H1 (cell line): Measurements from ENCODE around the gene NEDD9. TPM values are rescaled to one million over a fixed set of nuclear protein-coding genes. Genes with fewer than 3 reads are reported as not detected.

Experiments
- CTCF ChIA-PET: fragments of 300-600 bp; sonication (Branson Sonifier 250); formaldehyde crosslinking; loops from one replicate; lab custom pipeline; 2021; ENCODE audit not compliant: partially characterized antibody; lab: Charles Lee
- POLR2A ChIA-PET: fragments of 300-600 bp; sonication (Branson Sonifier 250); formaldehyde crosslinking; loops from one replicate; lab custom pipeline; 2021; ENCODE audit warnings: inconsistent platforms; ENCODE audit not compliant: partially characterized antibody; lab: Charles Lee
- DNase-seq, 2 experiments: peaks; one replicate each; pipeline versions ENCODE4 v3.0.0 to v3.0.0-alpha.2; 2010 to 2022; ENCODE audit warnings: low spot score in 2 of 2, low read depth in 1 of 2, mixed read lengths in 1 of 2
- FAIRE-seq: peaks from 2 replicates; lab custom pipeline; 2011; peaks lifted over from hg19 to GRCh38; lab: Jason Lieb, UNC
- H2AFZ ChIP-seq: 2 replicates; pipeline ENCODE4 v1.8.1; 2012; ENCODE audit warnings: low read length, inconsistent platforms
- H2AK5ac ChIP-seq: 2 replicates; pipeline ENCODE4 v1.6.1; 2013; ENCODE audit warnings: low read depth, low read length
- H2BK120ac ChIP-seq: replicated peaks from 2 replicates; pipeline ENCODE3; 2013; ENCODE audit warnings: low read depth, low read length, inconsistent platforms
- H2BK12ac ChIP-seq: 2 replicates; pipeline ENCODE4 v1.6.1; 2013; ENCODE audit warnings: low read depth, low read length
- H2BK15ac ChIP-seq: 2 replicates; pipeline ENCODE4 v1.6.1; 2013; ENCODE audit warnings: low read length
- H2BK20ac ChIP-seq: 2 replicates; pipeline ENCODE4 v1.6.1; 2013; ENCODE audit warnings: low read length
- H2BK5ac ChIP-seq: 2 replicates; pipeline ENCODE4 v1.6.1; 2013; ENCODE audit warnings: low read depth, low read length
- H3K14ac ChIP-seq: 2 replicates; pipeline ENCODE4 v1.6.1; 2013; ENCODE audit warnings: inconsistent platforms; ENCODE audit not compliant: insufficient read length
- H3K18ac ChIP-seq: 2 replicates; pipeline ENCODE4 v1.6.1; 2013; ENCODE audit warnings: low read length; ENCODE audit errors: extremely low read depth
- H3K23ac ChIP-seq: 2 replicates; pipeline ENCODE4 v1.6.1; 2013; ENCODE audit warnings: inconsistent platforms; ENCODE audit not compliant: insufficient read length
- H3K23me2 ChIP-seq: 2 replicates; pipeline ENCODE4 v1.6.1; 2013; ENCODE audit warnings: low read depth, low read length
- H3K27ac ChIP-seq: 2 replicates; pipeline ENCODE4 v1.6.1; 2011; ENCODE audit warnings: low read depth, low read length, inconsistent platforms
- H3K27me3 ChIP-seq, 4 experiments: replicated peaks in 1 of 4; 1 replicate in 1 of 4; 2 replicates in 3 of 4; pipeline versions ENCODE4 v1.6.1 to v1.8.1; 2011 to 2013; ENCODE audit warnings: low read length in 3 of 4, mild to moderate bottlenecking in 3 of 4, inconsistent platforms in 2 of 4, mixed read lengths in 2 of 4, moderate library complexity in 1 of 4; ENCODE audit not compliant: control insufficient read depth in 3 of 4, insufficient read depth in 3 of 4; ENCODE audit errors: extremely low read depth in 1 of 4
- H3K36me3 ChIP-seq, 4 experiments: 2 replicates each; pipeline versions ENCODE4 v1.6.1 to v1.8.1; 2011 to 2013; ENCODE audit warnings: mild to moderate bottlenecking in 4 of 4, low read length in 3 of 4, moderate library complexity in 2 of 4, control low read depth in 1 of 4, inconsistent platforms in 1 of 4; ENCODE audit not compliant: insufficient read depth in 4 of 4, control insufficient read depth in 2 of 4
- H3K4ac ChIP-seq: replicated peaks from 2 replicates; pipeline ENCODE3; 2013; ENCODE audit warnings: low read length, low read depth, mixed read lengths, inconsistent platforms; ENCODE audit not compliant: insufficient read length
- H3K4me1 ChIP-seq, 4 experiments: replicated peaks in 1 of 4; 1 replicate in 1 of 4; 2 replicates in 3 of 4; pipeline versions ENCODE4 v1.6.1 to v1.8.1; 2011 to 2013; ENCODE audit warnings: low read length in 3 of 4, inconsistent platforms in 2 of 4, mixed read lengths in 1 of 4; ENCODE audit not compliant: insufficient read depth in 4 of 4, control insufficient read depth in 3 of 4
- H3K4me2 ChIP-seq, 2 experiments: 2 replicates each; pipeline versions ENCODE4 v1.6.1 to v1.8.1; 2011 to 2013; ENCODE audit warnings: low read depth in 2 of 2, low read length in 2 of 2, control low read depth in 1 of 2, inconsistent platforms in 1 of 2, mild to moderate bottlenecking in 1 of 2; ENCODE audit not compliant: insufficient read depth in 1 of 2
- H3K4me3 ChIP-seq, 4 experiments: fragments of 200-600, 300-600 bp in 1 of 4; sonication (generic), shearing (Covaris generic), sonication (Bioruptor Twin) in 1 of 4; 2 replicates each; pipeline versions ENCODE4 v1.5.1 to v1.8.1; 2011 to 2016; ENCODE audit warnings: low read length in 4 of 4, low read depth in 3 of 4, control low read depth in 2 of 4, inconsistent platforms in 2 of 4, mild to moderate bottlenecking in 2 of 4, mixed read lengths in 1 of 4, moderate library complexity in 1 of 4; ENCODE audit not compliant: insufficient read depth in 2 of 4; ENCODE audit errors: extremely low read depth in 1 of 4
- H3K56ac ChIP-seq: replicated peaks from 2 replicates; pipeline ENCODE3; 2013; ENCODE audit warnings: low read depth, mild to moderate bottlenecking, mixed read lengths, low read length, inconsistent platforms; ENCODE audit not compliant: insufficient read length
- H3K79me1 ChIP-seq: 2 replicates; pipeline ENCODE4 v1.6.1; 2013; ENCODE audit warnings: low read depth, low read length, control low read depth
- H3K79me2 ChIP-seq, 2 experiments: 2 replicates each; pipeline versions ENCODE4 v1.6.1 to v1.8.1; 2012 to 2013; ENCODE audit warnings: low read length in 2 of 2, mild to moderate bottlenecking in 2 of 2, inconsistent platforms in 1 of 2; ENCODE audit not compliant: insufficient read depth in 2 of 2, control insufficient read depth in 1 of 2
- H3K9ac ChIP-seq, 4 experiments: replicated peaks in 1 of 4; 1 replicate in 1 of 4; 2 replicates in 3 of 4; pipeline versions ENCODE4 v1.6.1 to v1.8.1; 2011 to 2013; ENCODE audit warnings: low read depth in 3 of 4, low read length in 3 of 4, control low read depth in 2 of 4, mild to moderate bottlenecking in 2 of 4, moderate library complexity in 2 of 4, inconsistent platforms in 1 of 4; ENCODE audit errors: extremely low read depth in 1 of 4
- H3K9me3 ChIP-seq, 2 experiments: 2 replicates each; pipeline versions ENCODE4 v1.6.1 to v1.8.1; 2012 to 2013; ENCODE audit warnings: mild to moderate bottlenecking in 2 of 2, moderate library complexity in 2 of 2, control low read depth in 1 of 2, inconsistent platforms in 1 of 2, low read depth in 1 of 2, low read length in 1 of 2, mixed read lengths in 1 of 2; ENCODE audit not compliant: insufficient read depth in 2 of 2
- H4K20me1 ChIP-seq, 2 experiments: replicated peaks in 1 of 2; 2 replicates each; pipeline versions ENCODE3 to v1.8.1; 2011 to 2013; ENCODE audit warnings: inconsistent platforms in 2 of 2, low read length in 2 of 2, mild to moderate bottlenecking in 1 of 2; ENCODE audit not compliant: insufficient read depth in 2 of 2, control insufficient read depth in 1 of 2
- H4K5ac ChIP-seq: 2 replicates; pipeline ENCODE4 v1.6.1; 2013; ENCODE audit warnings: low read length, low read depth, mixed read lengths, inconsistent platforms; ENCODE audit not compliant: insufficient read length
- H4K8ac ChIP-seq: 2 replicates; pipeline ENCODE4 v1.8.0; 2013; ENCODE audit warnings: mild to moderate bottlenecking, moderate library complexity, low read length, inconsistent platforms; ENCODE audit not compliant: insufficient read depth; ENCODE audit errors: extremely low read depth
- H4K91ac ChIP-seq: replicated peaks from 2 replicates; pipeline ENCODE3; 2013; ENCODE audit warnings: low read length, mixed read lengths, inconsistent platforms; ENCODE audit not compliant: insufficient read length
- CBX5 ChIP-seq: fragments of 300-800, 300-1000 bp; sonication (generic); IDR thresholded peaks from 2 replicates; pipeline ENCODE4 v1.7.1; 2016; ENCODE audit warnings: antibody characterized with exemption, low read length, low read depth
- CTCF ChIP-seq, 3 experiments: IDR thresholded peaks; 1 replicate in 2 of 3; 2 replicates in 1 of 3; pipeline versions ENCODE4 v1.5.1 to v1.6.1; 2011; ENCODE audit warnings: low read length in 3 of 3, mild to moderate bottlenecking in 3 of 3, inconsistent platforms in 2 of 3, low read depth in 1 of 3, moderate library complexity in 1 of 3; ENCODE audit not compliant: insufficient read depth in 1 of 3; ENCODE audit errors: control extremely low read depth in 1 of 3
- FOSL1 ChIP-seq: IDR thresholded peaks from 2 replicates; pipeline ENCODE4 v1.6.1; 2011; ENCODE audit warnings: mild to moderate bottlenecking, low read depth, low read length, moderate library complexity; ENCODE audit not compliant: insufficient read depth
- KDM4A ChIP-seq: IDR thresholded peaks from one replicate; pipeline ENCODE4 v1.7.1; 2012; ENCODE audit warnings: low read depth, mild to moderate bottlenecking, moderate library complexity, low read length, inconsistent platforms; ENCODE audit not compliant: severe bottlenecking
- PHF8 ChIP-seq: fragments of 200-600 bp; sonication (generic); conservative IDR thresholded peaks from 2 replicates; pipeline ENCODE4 v1.7.1; 2012; ENCODE audit warnings: low read depth, mild to moderate bottlenecking, inconsistent platforms, low read length, moderate library complexity
- RBBP5 ChIP-seq: IDR thresholded peaks from 2 replicates; pipeline ENCODE4 v1.7.1; 2012; ENCODE audit warnings: low read depth, mild to moderate bottlenecking, inconsistent platforms, low read length, moderate library complexity, borderline replicate concordance
- RNF2 ChIP-seq: fragments of 200-900, 300-1000 bp; sonication (generic); IDR thresholded peaks from 2 replicates; pipeline ENCODE4 v1.7.1; 2016; ENCODE audit warnings: borderline replicate concordance, low read depth, mild to moderate bottlenecking, antibody characterized with exemption, low read length; ENCODE audit not compliant: poor library complexity, severe bottlenecking; ENCODE audit errors: missing control alignments
- SAP30 ChIP-seq: fragments of 300-600 bp; sonication (generic); IDR thresholded peaks from 2 replicates; pipeline ENCODE4 v1.7.1; 2012; ENCODE audit warnings: low read length, moderate library complexity, mild to moderate bottlenecking, inconsistent platforms; ENCODE audit not compliant: insufficient read depth, insufficient replicate concordance
- SIRT6 ChIP-seq: IDR thresholded peaks from one replicate; pipeline ENCODE4 v1.7.1; 2012; ENCODE audit warnings: low read length, inconsistent platforms
- WGBS, 2 experiments: shearing (Covaris generic) in 1 of 2; methylation state at CpG; one replicate each; pipeline versions ENCODE4 v1.1.6 to v1.1.7; 2013 to 2015; ENCODE audit warnings: low lambda C conversion rate in 2 of 2, mixed read lengths in 2 of 2, inconsistent platforms in 1 of 2, low coverage in 1 of 2, missing lambda C conversion rate in 1 of 2; ENCODE audit not compliant: insufficient replicate concordance in 2 of 2, insufficient coverage in 1 of 2, insufficient read length in 1 of 2; ENCODE audit errors: extremely low coverage in 1 of 2, missing lambda C conversion rate in 1 of 2; 5-methylcytosine and 5-hydroxymethylcytosine counted together
- polyA plus RNA-seq, 7 experiments: library from polyadenylated mRNA; depleted of rRNA in 3 of 7; stranded (reverse) in 5 of 7; unstranded in 2 of 7; fragments of >200 nt in 5 of 7; fragments of 200-250 nt in 2 of 7; gene quantifications; 1 replicate in 5 of 7; 2 replicates in 1 of 7; 4 replicates in 1 of 7; pipeline versions ENCODE4 v1.2.1 to v1.2.3, GENCODE V29; 2011 to 2013; ENCODE audit warnings: missing spikeins in 2 of 7, mixed read lengths in 2 of 7
- total RNA-seq: library from RNA; stranded (reverse); fragmentation: NEBNext Ultra II Directional; extraction: Animal tissue kit (Norgen Biotek cat#: 25700); gene quantifications from 2 replicates; pipeline ENCODE4 v1.2.1, GENCODE V29; 2021

The NEDD9 gene
- total and polyA plus RNA-seq, 2 of the 8 experiments (the other 6 are each of a cell fraction or from before 2014, with no cell fraction given), result 3.6 to 12.0 TPM

GRCh38 chr6:11214084-11214833 lies 18.2 kb downstream of the NEDD9 start:
- H3K9me3 ChIP-seq, result no peaks in the 10 kb centered on the region
- no peak overlapping the region for H4K5ac ChIP-seq
- POLR2A ChIA-PET, result no interaction called here
- no peak overlapping the region for H2AFZ ChIP-seq
- no peak overlapping the region for H2BK120ac ChIP-seq
- no peak overlapping the region for H2BK20ac ChIP-seq
- no peak overlapping the region for H2BK12ac ChIP-seq
- 0 out of 8 replicates have a peak, but pooled peaks cover 0 to 3% (median 0%) of the 10 kb centered on the region in 4 experiments for H3K36me3 ChIP-seq
- H3K56ac ChIP-seq, result no peak overlapping the region
- no peak overlapping the region for H4K91ac ChIP-seq
- H2AK5ac ChIP-seq, result no peak overlapping the region
- H3K79me2 ChIP-seq, result no peaks in the 10 kb centered on the region
- H3K23me2 ChIP-seq, result no peaks in the 10 kb centered on the region
- DNase-seq (no peak), FAIRE-seq (no peak)
- no peak overlapping the region for H3K9ac ChIP-seq
- no peak overlapping the region for H4K8ac ChIP-seq
- no peaks in the 10 kb centered on the region; the same call in 1 of the 2 replicates for H3K79me1 ChIP-seq
- H3K4me2 ChIP-seq, result no peak overlapping the region
- no peak overlapping the region for H2BK15ac ChIP-seq
- H3K18ac ChIP-seq, result no peak overlapping the region
- peaks cover 0 to 22% (median 9%) of the 10 kb centered on the region in 4 experiments for H3K4me1 ChIP-seq
- H3K4me3 ChIP-seq, result no peak overlapping the region
- WGBS, 2 experiments, result 90% methylated on average over 16 of the region's 16 CpGs; no CpG with 5 or more reads in 1 of the 2 experiments
- no peak overlapping the region for H3K27ac ChIP-seq
- no peak overlapping the region for H3K14ac ChIP-seq
- H3K23ac ChIP-seq, result no peak overlapping the region
- H2BK5ac ChIP-seq, result no peak overlapping the region
- CTCF ChIA-PET, result interaction anchor here (0.6 to 2.5 kb wide), 5 partner anchors 12 to 370 kb away, joined by 4 to 8 read pairs (median 6); no protein-coding TSS in a partner anchor
- no peak overlapping the region for H3K4ac ChIP-seq
- no peaks in the 10 kb centered on the region; a peak in 1 of 7 replicates for H3K27me3 ChIP-seq
- no peaks in the 10 kb centered on the region for H4K20me1 ChIP-seq
- no peak for TF ChIP-seq KDM4A
- TF ChIP-seq SIRT6, result no peak
- TF ChIP-seq CTCF (IDR thresholded peaks at IDR 0.05; ENCODE audit: control extremely low read depth in 1 of 3, insufficient read depth in 1 of 3, low read depth in 1 of 3, low read length in 3 of 3), result no peak
- no peak for TF ChIP-seq FOSL1
- no peak for TF ChIP-seq PHF8
- TF ChIP-seq SAP30, result no peak
- TF ChIP-seq CBX5, result no peak
- TF ChIP-seq RBBP5, result no peak
- TF ChIP-seq RNF2, result no peak
